Chondrocyte (in vitro differentiated cells): ENCODE results near the gene HOXA7. TPM values are rescaled to one million over a fixed set of nuclear protein-coding genes. Genes with fewer than 3 reads are reported as not detected.

Experiments used
- DNase-seq: peaks from one replicate; pipeline ENCODE4 v3.0.0; 2021; ENCODE audit warnings: mixed read lengths, low spot score
- H3K27ac Mint-ChIP-seq: one replicate; pipeline ENCODE4 v1.8.0; 2021; ENCODE audit warnings: mild to moderate bottlenecking, moderate library complexity, mixed read lengths; ENCODE audit not compliant: unreplicated experiment
- H3K27me3 Mint-ChIP-seq: 2 replicates; pipeline ENCODE4 v1.8.0; 2021; ENCODE audit warnings: low read depth, mixed read lengths
- H3K36me3 Mint-ChIP-seq: 2 replicates; pipeline ENCODE4 v1.8.0; 2021; ENCODE audit warnings: low read depth, mixed read lengths
- H3K4me1 Mint-ChIP-seq: 2 replicates; pipeline ENCODE4 v1.8.0; 2021; ENCODE audit warnings: low read depth, mild to moderate bottlenecking, mixed read lengths
- H3K4me3 Mint-ChIP-seq: one replicate; pipeline ENCODE4 v1.8.0; 2021; ENCODE audit warnings: mild to moderate bottlenecking, moderate library complexity, mixed read lengths; ENCODE audit not compliant: unreplicated experiment
- H3K9me3 Mint-ChIP-seq: 2 replicates; pipeline ENCODE4 v1.8.0; 2021; ENCODE audit warnings: low read depth, mixed read lengths
- total RNA-seq: library from RNA; stranded (reverse); gene quantifications from 3 replicates; pipeline ENCODE4 v1.2.1, GENCODE V29; 2021
- TF ChIP-seq, protein P1 (sequence below): fragments of 200-600 bp; sonication (generic); IDR thresholded peaks from 2 replicates; pipeline ENCODE4 v1.5.0; 2021; ENCODE audit warnings: antibody characterized with exemption, mild to moderate bottlenecking, moderate library complexity

The HOXA7 gene
- total RNA-seq, 1 donor from 2014 or later, result not detected

DNA sequence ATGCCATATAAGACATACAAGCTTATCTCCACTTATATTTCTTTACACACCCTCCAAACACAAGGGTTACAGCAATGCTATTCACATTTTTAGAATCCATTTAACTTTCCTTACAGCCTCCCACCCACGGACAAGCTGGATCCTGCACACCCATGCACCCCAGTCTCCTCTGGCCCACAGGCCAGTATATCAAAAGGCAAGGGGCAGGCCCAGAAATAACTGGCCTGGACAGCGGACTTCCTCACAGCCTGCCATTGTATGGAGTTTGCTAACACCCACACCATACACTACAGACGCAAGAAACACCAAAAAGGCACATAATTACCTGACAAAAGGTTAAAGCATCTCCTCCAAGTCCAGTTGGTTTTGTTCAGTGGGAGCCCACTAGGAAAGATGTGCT lies 37.9 kb downstream of the HOXA7 start:
- peaks cover 90% of the 10 kb centered on the region for H3K27me3 Mint-ChIP-seq
- no peak overlapping the region for H3K27ac Mint-ChIP-seq
- no peaks in the 10 kb centered on the region for H3K4me1 Mint-ChIP-seq
- no peaks in the 10 kb centered on the region for H3K9me3 Mint-ChIP-seq
- TF ChIP-seq, protein P1, sequence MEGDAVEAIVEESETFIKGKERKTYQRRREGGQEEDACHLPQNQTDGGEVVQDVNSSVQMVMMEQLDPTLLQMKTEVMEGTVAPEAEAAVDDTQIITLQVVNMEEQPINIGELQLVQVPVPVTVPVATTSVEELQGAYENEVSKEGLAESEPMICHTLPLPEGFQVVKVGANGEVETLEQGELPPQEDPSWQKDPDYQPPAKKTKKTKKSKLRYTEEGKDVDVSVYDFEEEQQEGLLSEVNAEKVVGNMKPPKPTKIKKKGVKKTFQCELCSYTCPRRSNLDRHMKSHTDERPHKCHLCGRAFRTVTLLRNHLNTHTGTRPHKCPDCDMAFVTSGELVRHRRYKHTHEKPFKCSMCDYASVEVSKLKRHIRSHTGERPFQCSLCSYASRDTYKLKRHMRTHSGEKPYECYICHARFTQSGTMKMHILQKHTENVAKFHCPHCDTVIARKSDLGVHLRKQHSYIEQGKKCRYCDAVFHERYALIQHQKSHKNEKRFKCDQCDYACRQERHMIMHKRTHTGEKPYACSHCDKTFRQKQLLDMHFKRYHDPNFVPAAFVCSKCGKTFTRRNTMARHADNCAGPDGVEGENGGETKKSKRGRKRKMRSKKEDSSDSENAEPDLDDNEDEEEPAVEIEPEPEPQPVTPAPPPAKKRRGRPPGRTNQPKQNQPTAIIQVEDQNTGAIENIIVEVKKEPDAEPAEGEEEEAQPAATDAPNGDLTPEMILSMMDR, result no peak
- DNase-seq, result no peak
- H3K4me3 Mint-ChIP-seq, result peak overlapping the region; percentile 22
- peaks cover 4% of the 10 kb centered on the region for H3K36me3 Mint-ChIP-seq

DNA sequence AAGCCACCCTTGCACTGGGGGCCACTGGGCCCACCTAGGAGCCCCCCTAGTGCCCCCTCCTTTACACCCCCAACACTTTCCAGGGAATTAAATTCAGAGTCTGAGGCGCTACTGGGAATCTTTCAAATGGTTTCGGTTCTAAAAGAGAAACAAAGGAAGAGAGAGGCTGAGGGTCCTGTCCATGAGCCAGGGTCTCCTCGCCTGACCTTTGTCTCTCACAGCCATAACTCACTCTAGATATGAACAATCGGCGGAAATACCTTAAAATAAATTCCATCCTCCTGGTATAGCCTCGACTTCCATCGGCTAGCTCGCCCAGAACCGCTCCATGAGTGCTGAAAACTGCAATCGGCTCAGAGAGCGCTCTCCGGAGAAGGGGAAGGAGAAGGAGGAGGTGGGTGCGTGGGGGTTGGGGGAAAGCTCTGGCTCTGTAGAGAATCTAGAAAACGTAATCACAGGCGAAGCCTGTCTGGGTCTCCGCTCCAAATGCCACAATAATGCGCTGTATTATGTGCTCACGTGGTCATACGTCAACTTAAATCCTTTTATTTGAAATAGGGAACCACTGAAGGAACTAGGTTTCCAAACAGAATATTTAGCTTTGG lies 38.5 kb downstream of the HOXA7 start:
- Mint-ChIP-seq H3K27ac (peak overlapping the region; percentile 27), H3K9me3 (no peaks in the 10 kb centered on the region), H3K4me3 (peak overlapping the region; percentile 58), H3K4me1 (no peaks in the 10 kb centered on the region), H3K36me3 (peaks cover 4% of the 10 kb centered on the region), H3K27me3 (peaks cover 88% of the 10 kb centered on the region)
- no peak for DNase-seq
- TF ChIP-seq, protein P1, result no peak

DNA sequence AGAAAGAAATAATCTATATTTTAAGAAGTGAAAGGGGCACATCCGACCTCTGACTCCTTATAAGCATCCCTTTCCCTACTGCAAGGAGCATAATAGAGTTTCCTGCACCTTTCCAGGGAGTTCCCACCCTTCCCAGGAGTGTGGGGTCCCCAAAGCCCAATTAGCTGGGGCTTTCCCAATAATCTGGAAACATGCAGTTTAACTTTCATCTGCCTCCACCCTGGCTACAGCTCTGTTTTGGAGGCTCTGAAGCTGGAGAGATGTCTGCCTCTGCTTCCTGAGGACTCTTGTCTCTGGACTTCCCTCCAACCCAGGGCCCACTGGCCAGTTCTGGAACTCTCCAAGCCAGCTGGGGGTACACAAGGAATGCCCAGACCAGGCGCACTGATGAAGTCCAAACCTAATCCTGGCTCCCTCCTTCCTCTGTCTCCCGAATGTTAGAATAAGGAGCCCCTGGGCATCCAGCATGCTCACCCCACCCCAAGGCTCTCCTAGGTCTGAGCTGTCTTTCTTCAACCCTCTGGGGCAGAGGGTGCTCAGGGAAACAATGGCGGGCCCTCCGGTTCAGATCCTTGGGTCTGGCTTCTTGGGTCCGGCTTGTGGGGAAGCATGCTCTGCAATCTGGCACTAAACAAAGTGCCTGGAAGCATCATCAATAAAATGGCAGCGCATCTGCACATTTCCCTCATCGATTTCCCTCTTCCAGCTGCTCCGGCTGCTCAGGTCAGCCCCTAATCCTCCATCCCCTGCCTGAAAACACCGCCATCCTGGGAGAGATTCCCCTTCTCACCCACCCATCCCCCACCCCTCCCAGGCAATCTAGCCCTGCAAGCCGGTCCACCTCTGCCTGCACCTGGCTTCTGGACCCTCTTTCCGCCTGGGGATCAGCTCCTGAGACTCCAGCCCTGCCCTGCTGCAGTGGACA lies 39.3 kb downstream of the HOXA7 start:
- Mint-ChIP-seq H3K9me3 (no peaks in the 10 kb centered on the region), H3K4me3 (peak overlapping the region; percentile 62), H3K4me1 (no peaks in the 10 kb centered on the region), H3K27ac (peak overlapping the region; percentile 30), H3K36me3 (peaks cover 4% of the 10 kb centered on the region), H3K27me3 (peaks cover 88% of the 10 kb centered on the region)
- TF ChIP-seq, protein P1, result no peak
- no peak for DNase-seq

DNA sequence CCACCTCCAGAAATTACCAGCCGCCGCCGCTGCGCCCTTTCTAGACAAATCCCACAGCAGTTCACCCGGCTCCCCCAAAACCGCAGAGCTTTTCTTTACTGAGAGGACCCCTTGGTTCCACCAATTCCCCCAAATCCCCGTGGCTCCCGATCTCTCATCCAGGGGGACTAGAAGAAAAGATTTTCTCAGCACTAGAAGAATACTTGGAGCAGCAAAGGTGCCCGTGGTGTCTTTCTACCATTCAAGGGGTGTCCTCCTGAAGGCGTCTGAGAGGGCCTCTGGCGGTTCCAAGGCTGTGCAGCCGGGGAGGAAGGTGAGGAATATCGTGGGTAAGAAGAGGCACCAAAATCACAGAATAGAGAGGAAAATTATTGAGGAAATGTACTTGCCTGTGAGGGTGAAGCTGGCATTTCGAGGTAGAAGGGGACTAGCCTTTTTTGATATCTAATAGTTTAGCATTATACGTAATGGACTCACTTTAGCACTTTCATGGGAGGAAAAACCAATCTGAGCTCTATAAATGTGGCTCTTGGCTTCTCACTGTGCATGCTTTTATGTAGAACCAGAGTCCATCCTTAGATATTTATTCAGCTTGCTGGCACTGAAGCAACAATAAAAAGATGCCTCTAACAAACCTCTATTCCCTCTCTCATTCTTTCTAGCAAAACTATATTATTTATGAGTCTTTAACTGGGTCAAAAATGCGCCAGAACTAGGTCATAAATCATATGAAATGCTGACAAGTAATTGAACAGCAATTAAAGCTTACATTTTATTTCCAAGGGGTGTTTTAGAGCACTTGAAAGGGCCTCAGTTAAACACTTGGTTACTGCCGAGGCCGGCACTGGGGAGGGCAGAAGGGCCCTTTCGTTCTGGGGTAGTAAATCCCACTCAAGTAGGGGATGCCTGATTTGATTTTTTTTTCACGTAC lies 40.2 kb downstream of the HOXA7 start:
- TF ChIP-seq, protein P1, result no peak
- Mint-ChIP-seq H3K4me1 (no peaks in the 10 kb centered on the region), H3K36me3 (peaks cover 7% of the 10 kb centered on the region), H3K4me3 (peak overlapping the region; percentile 62), H3K9me3 (no peaks in the 10 kb centered on the region), H3K27me3 (peaks cover 88% of the 10 kb centered on the region), H3K27ac (peak overlapping the region; percentile 73)
- DNase-seq, result no peak
